HG02943 (cell line): ENCODE results near the gene SAP30L.

Experiments
- ATAC-seq: cut with Tn5 transposase; IDR thresholded peaks from one replicate; pipeline ENCODE4 v1.9.1; 2021; ENCODE audit warnings: mild to moderate bottlenecking, low read depth, moderate library complexity; ENCODE audit not compliant: unreplicated experiment

SAP30L gene

DNA sequence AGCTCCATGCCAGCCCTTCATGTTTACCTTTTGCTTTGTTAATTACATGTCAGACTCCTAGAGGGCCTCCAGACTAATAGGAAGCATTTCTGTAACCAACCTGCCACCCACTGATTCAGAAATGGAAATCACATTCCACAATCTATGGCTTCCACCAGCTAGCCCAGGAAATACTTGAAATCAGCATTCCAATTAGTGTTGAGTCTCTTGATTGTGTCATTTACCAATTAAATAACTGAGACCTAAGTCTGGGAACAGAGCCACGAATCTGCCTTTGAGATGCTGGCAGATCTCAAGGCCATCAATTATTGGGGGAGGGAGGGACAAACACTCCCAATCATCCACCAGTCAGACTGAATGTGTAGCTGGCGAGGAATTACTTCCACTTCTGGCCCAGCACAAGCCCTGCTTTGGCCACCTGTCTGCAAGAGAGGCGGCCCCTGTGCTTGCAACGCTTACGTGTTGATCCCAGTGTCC, 27.4 kb upstream of the SAP30L start:
- ATAC-seq: no peak

GRCh38 chr5:154419236-154419635, 26.6 kb upstream of the SAP30L start:
- no peak for ATAC-seq

- no peak for ATAC-seq
These were observed 23.9 kb upstream of the SAP30L start for GRCh38 chr5:154421868-154422267.

DNA sequence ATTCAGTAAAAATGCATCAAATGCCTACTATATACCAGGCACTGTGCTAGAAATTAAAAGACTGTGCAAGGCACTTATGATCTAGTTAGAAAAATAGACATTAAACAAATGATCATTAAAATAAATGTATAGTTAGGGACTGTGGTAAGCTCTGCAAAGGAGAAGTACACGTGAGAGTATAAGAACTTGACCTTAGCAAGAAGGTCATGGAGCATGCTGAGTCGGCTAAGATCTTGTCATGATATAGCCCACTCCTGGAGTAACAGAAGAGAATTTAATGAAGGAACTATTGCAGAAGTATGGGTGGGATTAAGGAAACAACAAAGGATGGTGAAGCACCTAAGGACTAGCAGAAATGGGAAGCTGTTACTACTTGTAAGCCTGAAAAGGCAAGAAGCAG, 23.5 kb upstream of the SAP30L start:
- ATAC-seq: no peak

- no peak for ATAC-seq
These were observed 17.6 kb upstream of the SAP30L start for GRCh38 chr5:154428208-154428607.

GRCh38 chr5:154429341-154429740, 16.5 kb upstream of the SAP30L start:
- ATAC-seq: no peak

GRCh38 chr5:154430466-154430865, 15.3 kb upstream of the SAP30L start:
- ATAC-seq: no peak

GRCh38 chr5:154430961-154431630, 14.7 kb upstream of the SAP30L start:
- no peak for ATAC-seq

DNA sequence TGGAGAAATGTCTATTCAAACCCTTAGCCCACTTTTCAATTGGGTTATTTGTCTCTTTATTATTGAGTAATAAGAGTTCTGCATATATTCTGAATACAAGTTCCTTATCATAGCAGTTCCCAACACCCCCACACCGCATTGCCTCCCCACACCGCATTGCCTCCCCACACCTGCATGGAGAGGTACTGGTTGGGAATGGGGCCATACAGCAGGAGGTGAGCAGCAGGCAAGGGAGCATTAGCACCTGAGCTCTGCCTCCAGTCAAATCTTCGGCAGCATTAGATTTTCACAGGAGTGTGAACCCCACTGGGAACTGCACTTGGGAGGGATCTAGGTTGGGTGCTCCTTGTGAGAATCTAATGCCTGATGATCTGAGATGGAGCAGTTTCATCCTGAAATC, 10.6 kb upstream of the SAP30L start:
- ATAC-seq: no peak

- ATAC-seq: no peak
These were observed 8.4 kb upstream of the SAP30L start for GRCh38 chr5:154437281-154437965.

DNA sequence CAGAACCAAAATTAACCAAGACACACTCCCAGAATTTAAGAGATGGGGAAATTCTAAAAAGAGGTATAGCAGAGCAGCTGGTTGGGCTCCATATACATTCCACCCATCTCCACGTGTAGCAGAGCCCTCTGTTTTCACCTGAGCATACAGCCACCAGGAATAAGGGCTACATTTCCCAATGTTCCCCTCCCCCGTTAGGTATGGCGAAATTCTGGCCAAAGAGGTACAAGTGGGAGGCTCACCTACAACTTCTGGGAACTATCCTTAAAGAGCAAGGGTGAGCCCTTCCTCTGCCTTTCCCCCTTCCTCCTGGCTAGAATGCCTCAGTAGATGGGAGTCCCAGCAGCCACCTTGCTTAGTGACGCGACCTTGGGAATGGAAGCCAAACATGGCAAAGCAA, 5.3 kb upstream of the SAP30L start:
- no peak for ATAC-seq

DNA sequence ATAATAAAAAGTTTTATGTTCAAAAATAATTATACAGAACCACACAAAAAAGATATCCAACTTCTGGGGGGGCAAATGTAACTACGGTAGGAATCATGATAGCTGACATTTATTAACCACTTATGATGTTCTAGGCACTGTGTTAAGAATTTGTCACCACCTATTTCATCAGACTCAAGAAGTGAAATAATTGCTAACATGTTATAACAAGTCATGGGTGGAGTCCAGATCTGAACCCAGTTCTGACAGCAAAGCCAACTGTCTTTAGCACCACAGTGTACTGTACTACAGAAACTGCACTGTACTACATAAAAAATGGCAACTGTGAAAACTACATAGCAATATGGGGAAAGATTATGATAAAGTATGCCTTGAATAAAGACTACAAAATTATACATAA, 3.0 kb upstream of the SAP30L start:
- no peak for ATAC-seq

DNA sequence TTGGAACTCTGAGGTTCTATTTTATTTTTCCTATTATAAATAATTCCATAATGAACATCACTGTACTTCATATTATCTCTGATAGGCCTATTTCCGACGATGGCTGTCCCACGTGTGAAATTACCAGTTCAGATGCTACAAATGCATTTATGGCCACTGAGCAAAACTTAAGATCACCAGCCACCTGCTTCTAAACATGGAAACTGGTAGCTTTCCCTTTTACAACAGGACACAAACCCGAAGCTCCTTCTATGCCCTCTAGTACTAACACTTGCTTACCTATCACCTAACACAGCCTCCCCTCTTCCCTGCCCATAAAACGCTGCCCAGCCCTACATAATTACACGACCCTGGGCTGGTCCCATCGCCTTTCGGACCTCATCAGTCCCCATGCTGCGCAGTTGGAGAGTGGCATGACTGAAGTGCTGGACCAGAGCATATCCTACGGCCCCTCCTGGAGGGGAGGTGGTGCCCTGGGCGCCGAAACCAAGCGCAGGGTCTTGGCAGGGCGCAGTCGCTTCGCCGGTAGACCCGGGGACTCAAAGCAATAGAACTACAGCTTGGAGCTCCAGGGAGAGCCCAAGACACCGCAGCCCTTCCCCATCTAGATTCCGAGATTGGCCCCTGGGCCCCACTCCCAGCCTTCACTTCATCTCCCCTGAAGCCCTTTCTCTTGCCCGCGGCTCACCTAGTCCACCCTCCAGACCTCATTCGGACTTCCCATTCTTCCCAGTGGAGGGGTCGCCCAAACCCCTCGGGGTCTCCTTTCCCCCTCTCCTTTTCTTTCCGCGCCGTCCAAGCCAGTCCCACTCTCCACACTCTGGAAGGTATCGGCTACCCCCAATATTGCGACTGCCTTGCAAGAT, 1.0 kb upstream of the SAP30L start:
- no peak for ATAC-seq

GRCh38 chr5:154446195-154447088, 645 bp downstream of the SAP30L start:
- ATAC-seq: peak; percentile 21

- ATAC-seq: no peak
These were observed 1.4 kb downstream of the SAP30L start for GRCh38 chr5:154447089-154447725.

GRCh38 chr5:154449786-154450185, 4.0 kb downstream of the SAP30L start:
- no peak for ATAC-seq

GRCh38 chr5:154451957-154452356, 6.2 kb downstream of the SAP30L start:
- ATAC-seq: no peak

GRCh38 chr5:154455585-154455984, 9.8 kb downstream of the SAP30L start:
- ATAC-seq: no peak

- no peak for ATAC-seq
These were observed 10.7 kb downstream of the SAP30L start for GRCh38 chr5:154456540-154456939.

- no peak for ATAC-seq
These were observed 13.2 kb downstream of the SAP30L start for GRCh38 chr5:154459015-154459414.
